HCT116 (cell line): Measurements from ENCODE around the gene LSM7. TPM values are rescaled to one million over a fixed set of nuclear protein-coding genes. Genes with fewer than 3 reads are reported as not detected.

Source experiments
- ATAC-seq: fragments of 200-7000 bp; cut with Tn5 transposase; 2 replicates; pipeline ENCODE4 v1.9.1; 2020; ENCODE audit warnings: mild to moderate bottlenecking, moderate library complexity
- BruUV-seq: library from RNA; stranded (reverse); fragments of 400-500 nt; replicated peaks from 2 replicates; lab custom pipeline; 2021; lab: Mats Ljungman, UMichigan
- CTCF ChIA-PET: fragments of 300-600 bp; sonication (Branson Sonifier 250); formaldehyde crosslinking; loops from one replicate; lab custom pipeline; 2021; ENCODE audit warnings: antibody characterized with exemption; lab: Charles Lee
- POLR2A ChIA-PET: fragments of 300-600, 350-600 bp; sonication (Branson Sonifier 250); formaldehyde crosslinking; loops from one replicate; lab custom pipeline; 2021; ENCODE audit warnings: antibody characterized with exemption; lab: Charles Lee
- RAD21 ChIA-PET, 2 experiments: fragments of 300-600 bp; sonication (Branson Sonifier 250); formaldehyde crosslinking; loops; one replicate each; lab custom pipeline; 2023; ENCODE audit warnings: low total read pairs in 2 of 2; ENCODE audit not compliant: uncharacterized antibody in 2 of 2, unreplicated experiment in 2 of 2, low non-redundant PET in 1 of 2; lab: Charles Lee
- DNase-seq: peaks from one replicate; pipeline ENCODE4 v3.0.0-alpha.2; 2010; ENCODE audit warnings: low read depth, low spot score
- H2AFZ ChIP-seq: fragments of 200-600 bp; shearing (Covaris generic), sonication (generic); 2 replicates; pipeline ENCODE4 v1.6.1; 2017; ENCODE audit warnings: low read depth, mixed run types, mixed read lengths, antibody characterized with exemption, low read length; ENCODE audit not compliant: poor library complexity, severe bottlenecking
- H3K27ac ChIP-seq: 2 replicates; pipeline ENCODE4 v1.5.1; 2012; ENCODE audit warnings: low read depth, low read length
- H3K27me3 ChIP-seq: fragments of 200-600 bp; sonication (generic); 2 replicates; pipeline ENCODE4 v1.6.1; 2016; ENCODE audit warnings: mixed run types, low read length, mixed read lengths; ENCODE audit not compliant: insufficient read depth
- H3K36me3 ChIP-seq, 2 experiments: fragments of 200-500 bp in 1 of 2; fragments of 200-600 bp in 1 of 2; sonication (Bioruptor generic) in 1 of 2; sonication (generic) in 1 of 2; 2 replicates each; pipeline versions ENCODE4 v1.5.1 to v1.6.1; 2014 to 2016; ENCODE audit warnings: low read length in 2 of 2, inconsistent platforms in 1 of 2, mixed read lengths in 1 of 2, mixed run types in 1 of 2; ENCODE audit not compliant: insufficient read depth in 2 of 2, control insufficient read depth in 1 of 2
- H3K4me1 ChIP-seq, 2 experiments: fragments of 200-600 bp in 1 of 2; sonication (generic) in 1 of 2; 2 replicates each; pipeline versions ENCODE4 v1.5.1 to v1.6.1; 2012 to 2017; ENCODE audit warnings: low read length in 2 of 2, inconsistent platforms in 1 of 2, mild to moderate bottlenecking in 1 of 2, mixed read lengths in 1 of 2, mixed run types in 1 of 2, moderate library complexity in 1 of 2; ENCODE audit not compliant: insufficient read depth in 2 of 2, control insufficient read depth in 1 of 2
- H3K4me2 ChIP-seq: fragments of 200-600 bp; sonication (generic); 2 replicates; pipeline ENCODE4 v1.6.1; 2017; ENCODE audit warnings: mixed run types, low read length, mixed read lengths
- H3K4me3 ChIP-seq, 2 experiments: fragments of 200-600 bp in 1 of 2; sonication (generic) in 1 of 2; replicated peaks in 1 of 2; 2 replicates each; pipeline ENCODE4 v1.5.1; 2011 to 2016; ENCODE audit warnings: low read length in 2 of 2, control low read depth in 1 of 2, low read depth in 1 of 2, mild to moderate bottlenecking in 1 of 2, mixed read lengths in 1 of 2, mixed run types in 1 of 2
- H3K79me2 ChIP-seq: fragments of 200-600 bp; sonication (generic); 2 replicates; pipeline ENCODE4 v1.6.1; 2017; ENCODE audit warnings: mild to moderate bottlenecking, mixed run types, low read length, moderate library complexity, mixed read lengths; ENCODE audit not compliant: insufficient read depth
- H3K9ac ChIP-seq: fragments of 200-600 bp; sonication (generic); 2 replicates; pipeline ENCODE4 v1.6.1; 2016; ENCODE audit warnings: low read length, mixed read lengths
- H3K9me2 ChIP-seq: fragments of 200-600 bp; sonication (generic), shearing (Covaris generic); 2 replicates; pipeline ENCODE4 v1.6.1; 2017; ENCODE audit warnings: mixed run types, mild to moderate bottlenecking, moderate library complexity; ENCODE audit not compliant: insufficient read depth
- H3K9me3 ChIP-seq, 2 experiments: fragments of 200-500 bp in 1 of 2; fragments of 200-600 bp in 1 of 2; sonication (Bioruptor generic) in 1 of 2; sonication (generic) in 1 of 2; 2 replicates each; pipeline ENCODE4 v1.6.1; 2014 to 2017; ENCODE audit warnings: low read length in 2 of 2, mixed read lengths in 2 of 2, inconsistent platforms in 1 of 2, low read depth in 1 of 2, mild to moderate bottlenecking in 1 of 2, mixed run types in 1 of 2, moderate library complexity in 1 of 2; ENCODE audit not compliant: control insufficient read depth in 1 of 2, insufficient read depth in 1 of 2
- H4K20me1 ChIP-seq: fragments of 200-600 bp; sonication (generic), shearing (Covaris generic); 2 replicates; pipeline ENCODE4 v1.6.1; 2017; ENCODE audit warnings: mixed run types, mild to moderate bottlenecking, moderate library complexity; ENCODE audit not compliant: insufficient read depth
- CBX3 ChIP-seq: IDR thresholded peaks from 2 replicates; pipeline ENCODE4 v1.6.1; 2012; ENCODE audit warnings: low read depth
- EGR1 ChIP-seq: IDR thresholded peaks from 2 replicates; pipeline ENCODE4 v1.6.1; 2012; ENCODE audit warnings: low read depth
- ELF1 ChIP-seq: IDR thresholded peaks from 2 replicates; pipeline ENCODE4 v1.6.1; 2012; ENCODE audit warnings: low read depth, borderline replicate concordance
- FOSL1 ChIP-seq: IDR thresholded peaks from 2 replicates; pipeline ENCODE4 v1.6.1; 2012; ENCODE audit warnings: low read depth
- JUND ChIP-seq: IDR thresholded peaks from 2 replicates; pipeline ENCODE4 v1.6.1; 2012
- POLR2A ChIP-seq: IDR thresholded peaks from 2 replicates; pipeline ENCODE4 v1.7.0; 2011; ENCODE audit warnings: borderline replicate concordance; ENCODE audit not compliant: insufficient read depth, insufficient read length; ENCODE audit errors: extremely low read depth
- SP1 ChIP-seq: IDR thresholded peaks from 2 replicates; pipeline ENCODE4 v1.6.1; 2012; ENCODE audit warnings: low read depth
- SRF ChIP-seq: IDR thresholded peaks from 2 replicates; pipeline ENCODE4 v1.6.1; 2012; ENCODE audit warnings: low read depth
- YY1 ChIP-seq: IDR thresholded peaks from 2 replicates; pipeline ENCODE4 v1.6.1; 2011; ENCODE audit warnings: low read length, low read depth, moderate library complexity, mild to moderate bottlenecking; ENCODE audit not compliant: insufficient replicate concordance; ENCODE audit errors: extremely low read depth
- ZNF274 ChIP-seq: fragments of 200-500 bp; sonication (Bioruptor generic); IDR thresholded peaks from 2 replicates; pipeline ENCODE4 v1.6.1; 2014; ENCODE audit warnings: mild to moderate bottlenecking, low read depth, low read length, inconsistent platforms
- intact Hi-C: fragments of 100-400 bp; cut with micrococcal nuclease; formaldehyde crosslinking; loops from 2 replicates; pipeline ENCODE4 v1.10.0; 2022
- total RNA-seq: library from RNA; stranded (reverse); gene quantifications from one replicate; pipeline ENCODE4 v1.2.1, GENCODE V29; 2021; ENCODE audit not compliant: unreplicated experiment
- TF ChIP-seq, protein P1 (sequence below): IDR thresholded peaks from 2 replicates; pipeline ENCODE4 v1.6.1; 2012
- TF ChIP-seq, protein P2 (sequence below): IDR thresholded peaks from 2 replicates; pipeline ENCODE4 v1.6.1; 2012; ENCODE audit warnings: low read depth
- TF ChIP-seq, protein P3 (sequence below): IDR thresholded peaks from 2 replicates; pipeline ENCODE4 v1.6.1; 2011; ENCODE audit warnings: mild to moderate bottlenecking, low read length, moderate library complexity; ENCODE audit not compliant: insufficient replicate concordance; ENCODE audit errors: extremely low read depth
- TF ChIP-seq, protein P4 (sequence below), 3 experiments: fragments of 200-600 bp in 1 of 3; sonication (generic) in 1 of 3; IDR thresholded peaks in 2 of 3; conservative IDR thresholded peaks in 1 of 3; 2 replicates each; pipeline ENCODE4 v1.5.1; 2012 to 2017; ENCODE audit warnings: low read depth in 2 of 3, low read length in 2 of 3, antibody characterized with exemption in 1 of 3, borderline replicate concordance in 1 of 3, control low read depth in 1 of 3, mild to moderate bottlenecking in 1 of 3, mixed read lengths in 1 of 3, mixed run types in 1 of 3, moderate library complexity in 1 of 3; ENCODE audit not compliant: insufficient read depth in 1 of 3

LSM7 gene
- total RNA-seq, 1 experiment from 2014 or later, result 190 TPM

DNA sequence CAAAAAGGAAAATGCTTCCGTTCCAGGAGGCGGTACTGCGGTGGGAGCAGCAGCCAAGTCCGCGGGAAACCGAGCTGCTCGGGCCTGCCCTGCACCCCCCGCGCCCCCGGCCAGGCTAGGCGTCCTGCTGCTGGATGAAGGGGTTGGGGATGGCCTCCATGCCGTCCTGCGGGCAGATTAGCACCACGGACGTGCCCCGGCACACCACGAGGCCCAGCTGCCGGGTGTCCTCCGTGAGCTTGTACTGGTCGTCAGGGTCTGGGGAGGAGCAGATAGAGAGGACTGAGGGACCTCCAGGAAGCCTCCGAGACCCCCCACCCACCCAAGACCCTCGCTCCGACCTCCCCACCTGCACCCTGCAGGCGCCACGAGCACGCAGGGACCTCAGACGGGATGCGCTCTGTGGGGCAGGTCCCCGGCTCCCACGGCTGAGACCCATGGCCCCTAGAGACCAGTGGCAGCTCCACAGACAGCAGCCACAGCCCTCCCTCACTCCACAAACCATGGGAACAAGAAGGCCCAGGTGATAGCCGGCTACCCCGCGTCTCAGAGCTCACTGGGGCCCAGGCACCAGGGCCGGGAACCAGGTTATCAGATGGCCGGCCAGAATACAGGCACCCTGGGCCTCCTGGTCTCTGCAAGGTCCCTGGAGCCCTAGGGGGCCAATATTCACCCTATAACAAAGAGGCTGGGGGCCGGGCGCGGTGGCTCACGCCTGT is 6.7 kb downstream of the LSM7 start:
- Histone ChIP-seq H3K4me3 (no peak overlapping the region), H3K36me3 (peaks cover 5 to 6% of the 10 kb centered on the region in 2 experiments; a peak in 2 of 4 replicates), H3K9ac (no peak overlapping the region), H3K9me2 (no peaks in the 10 kb centered on the region), H3K4me1 (no peaks in the 10 kb centered on the region; a peak in 1 of 4 replicates), H3K27ac (no peak overlapping the region), H3K4me2 (no peak overlapping the region), H3K79me2 (peaks cover 17% of the 10 kb centered on the region), H2AFZ (no peak overlapping the region), H3K9me3 (no peaks in the 10 kb centered on the region), H3K27me3 (no peaks in the 10 kb centered on the region), H4K20me1 (no peaks in the 10 kb centered on the region)
- ChIA-PET POLR2A (no interaction called here), RAD21 (interaction anchor here in 1 of 2 experiments (0.6 kb wide), 1 partner anchor 467 kb away, joined by 3 read pairs; no protein-coding TSS in a partner anchor), CTCF (no interaction called here)
- intact Hi-C loops, result no loop called here
- no TSS peak for BruUV-seq
- ATAC-seq, result no peak
- TF ChIP-seq SP1 (no peak), EGR1 (no peak), ZNF274 (no peak), POLR2A (no peak), ELF1 (no peak), CBX3 (no peak), YY1 (no peak), FOSL1 (no peak), SRF (no peak), JUND (no peak)
- TF ChIP-seq, protein P1, sequence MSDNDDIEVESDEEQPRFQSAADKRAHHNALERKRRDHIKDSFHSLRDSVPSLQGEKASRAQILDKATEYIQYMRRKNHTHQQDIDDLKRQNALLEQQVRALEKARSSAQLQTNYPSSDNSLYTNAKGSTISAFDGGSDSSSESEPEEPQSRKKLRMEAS, result no peak
- TF ChIP-seq, protein P2, sequence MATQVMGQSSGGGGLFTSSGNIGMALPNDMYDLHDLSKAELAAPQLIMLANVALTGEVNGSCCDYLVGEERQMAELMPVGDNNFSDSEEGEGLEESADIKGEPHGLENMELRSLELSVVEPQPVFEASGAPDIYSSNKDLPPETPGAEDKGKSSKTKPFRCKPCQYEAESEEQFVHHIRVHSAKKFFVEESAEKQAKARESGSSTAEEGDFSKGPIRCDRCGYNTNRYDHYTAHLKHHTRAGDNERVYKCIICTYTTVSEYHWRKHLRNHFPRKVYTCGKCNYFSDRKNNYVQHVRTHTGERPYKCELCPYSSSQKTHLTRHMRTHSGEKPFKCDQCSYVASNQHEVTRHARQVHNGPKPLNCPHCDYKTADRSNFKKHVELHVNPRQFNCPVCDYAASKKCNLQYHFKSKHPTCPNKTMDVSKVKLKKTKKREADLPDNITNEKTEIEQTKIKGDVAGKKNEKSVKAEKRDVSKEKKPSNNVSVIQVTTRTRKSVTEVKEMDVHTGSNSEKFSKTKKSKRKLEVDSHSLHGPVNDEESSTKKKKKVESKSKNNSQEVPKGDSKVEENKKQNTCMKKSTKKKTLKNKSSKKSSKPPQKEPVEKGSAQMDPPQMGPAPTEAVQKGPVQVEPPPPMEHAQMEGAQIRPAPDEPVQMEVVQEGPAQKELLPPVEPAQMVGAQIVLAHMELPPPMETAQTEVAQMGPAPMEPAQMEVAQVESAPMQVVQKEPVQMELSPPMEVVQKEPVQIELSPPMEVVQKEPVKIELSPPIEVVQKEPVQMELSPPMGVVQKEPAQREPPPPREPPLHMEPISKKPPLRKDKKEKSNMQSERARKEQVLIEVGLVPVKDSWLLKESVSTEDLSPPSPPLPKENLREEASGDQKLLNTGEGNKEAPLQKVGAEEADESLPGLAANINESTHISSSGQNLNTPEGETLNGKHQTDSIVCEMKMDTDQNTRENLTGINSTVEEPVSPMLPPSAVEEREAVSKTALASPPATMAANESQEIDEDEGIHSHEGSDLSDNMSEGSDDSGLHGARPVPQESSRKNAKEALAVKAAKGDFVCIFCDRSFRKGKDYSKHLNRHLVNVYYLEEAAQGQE, result no peak
- TF ChIP-seq, protein P3, sequence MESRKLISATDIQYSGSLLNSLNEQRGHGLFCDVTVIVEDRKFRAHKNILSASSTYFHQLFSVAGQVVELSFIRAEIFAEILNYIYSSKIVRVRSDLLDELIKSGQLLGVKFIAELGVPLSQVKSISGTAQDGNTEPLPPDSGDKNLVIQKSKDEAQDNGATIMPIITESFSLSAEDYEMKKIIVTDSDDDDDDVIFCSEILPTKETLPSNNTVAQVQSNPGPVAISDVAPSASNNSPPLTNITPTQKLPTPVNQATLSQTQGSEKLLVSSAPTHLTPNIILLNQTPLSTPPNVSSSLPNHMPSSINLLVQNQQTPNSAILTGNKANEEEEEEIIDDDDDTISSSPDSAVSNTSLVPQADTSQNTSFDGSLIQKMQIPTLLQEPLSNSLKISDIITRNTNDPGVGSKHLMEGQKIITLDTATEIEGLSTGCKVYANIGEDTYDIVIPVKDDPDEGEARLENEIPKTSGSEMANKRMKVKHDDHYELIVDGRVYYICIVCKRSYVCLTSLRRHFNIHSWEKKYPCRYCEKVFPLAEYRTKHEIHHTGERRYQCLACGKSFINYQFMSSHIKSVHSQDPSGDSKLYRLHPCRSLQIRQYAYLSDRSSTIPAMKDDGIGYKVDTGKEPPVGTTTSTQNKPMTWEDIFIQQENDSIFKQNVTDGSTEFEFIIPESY, result no peak
- TF ChIP-seq, protein P4, sequence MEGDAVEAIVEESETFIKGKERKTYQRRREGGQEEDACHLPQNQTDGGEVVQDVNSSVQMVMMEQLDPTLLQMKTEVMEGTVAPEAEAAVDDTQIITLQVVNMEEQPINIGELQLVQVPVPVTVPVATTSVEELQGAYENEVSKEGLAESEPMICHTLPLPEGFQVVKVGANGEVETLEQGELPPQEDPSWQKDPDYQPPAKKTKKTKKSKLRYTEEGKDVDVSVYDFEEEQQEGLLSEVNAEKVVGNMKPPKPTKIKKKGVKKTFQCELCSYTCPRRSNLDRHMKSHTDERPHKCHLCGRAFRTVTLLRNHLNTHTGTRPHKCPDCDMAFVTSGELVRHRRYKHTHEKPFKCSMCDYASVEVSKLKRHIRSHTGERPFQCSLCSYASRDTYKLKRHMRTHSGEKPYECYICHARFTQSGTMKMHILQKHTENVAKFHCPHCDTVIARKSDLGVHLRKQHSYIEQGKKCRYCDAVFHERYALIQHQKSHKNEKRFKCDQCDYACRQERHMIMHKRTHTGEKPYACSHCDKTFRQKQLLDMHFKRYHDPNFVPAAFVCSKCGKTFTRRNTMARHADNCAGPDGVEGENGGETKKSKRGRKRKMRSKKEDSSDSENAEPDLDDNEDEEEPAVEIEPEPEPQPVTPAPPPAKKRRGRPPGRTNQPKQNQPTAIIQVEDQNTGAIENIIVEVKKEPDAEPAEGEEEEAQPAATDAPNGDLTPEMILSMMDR (IDR thresholded peaks at IDR 0.05 in 2 of 3, conservative IDR thresholded peaks at IDR 0.05 in 1 of 3; ENCODE audit: borderline replicate concordance in 1 of 3, insufficient read depth in 1 of 3, low read depth in 2 of 3, low read length in 2 of 3), result no peak
- DNase-seq, result no peak
